HL-60 (cell line): ENCODE results near the gene VDAC2.

Experiments
- CTCF ChIP-seq: IDR thresholded peaks from one replicate; pipeline ENCODE4 v1.5.1; 2011; ENCODE audit warnings: low read length, control low read depth, inconsistent platforms; ENCODE audit not compliant: insufficient read depth
- SPI1 ChIP-seq: IDR thresholded peaks from 2 replicates; pipeline ENCODE4 v1.6.1; 2012; ENCODE audit warnings: low read depth, mild to moderate bottlenecking, borderline replicate concordance

- TF ChIP-seq SPI1 = no peak
- TF ChIP-seq CTCF = no peak
These were observed 9.7 kb downstream of the VDAC2 start for GRCh38 chr10:75220274-75220673.
